Hematopoietic multipotent progenitor cell treated with erythropoietin and hydrocortisone succinate and interleukin-3 and kit ligand, for 17 days (in vitro differentiated cells): ENCODE data around the gene BMPR1B.

Experiments
- DNase-seq: peaks from one replicate; pipeline ENCODE4 v3.0.0-alpha.2; 2015; ENCODE audit warnings: low spot score

BMPR1B gene

GRCh38 chr4:94912606-94913005, 154.9 kb downstream of the BMPR1B start:
- no peak for DNase-seq

GRCh38 chr4:94913316-94913715, 155.6 kb downstream of the BMPR1B start:
- no peak for DNase-seq

GRCh38 chr4:94917146-94917545, 159.4 kb downstream of the BMPR1B start:
- no peak for DNase-seq

- DNase-seq, result no peak
Observed at GRCh38 chr4:94918543-94918942, 160.8 kb downstream of the BMPR1B start.

GRCh38 chr4:94920369-94920768, 162.6 kb downstream of the BMPR1B start:
- no peak for DNase-seq

GRCh38 chr4:94924566-94924965, 166.8 kb downstream of the BMPR1B start:
- DNase-seq, result no peak

- no peak for DNase-seq
Observed at GRCh38 chr4:94925764-94926347, 168.1 kb downstream of the BMPR1B start.

GRCh38 chr4:94926936-94927335, 169.2 kb downstream of the BMPR1B start:
- DNase-seq, result no peak

GRCh38 chr4:94927696-94928095, 169.9 kb downstream of the BMPR1B start:
- no peak for DNase-seq

GRCh38 chr4:94929696-94930095, 171.9 kb downstream of the BMPR1B start:
- no peak for DNase-seq

GRCh38 chr4:94931626-94932025, 173.9 kb downstream of the BMPR1B start:
- DNase-seq, result no peak

GRCh38 chr4:94932366-94932765, 174.6 kb downstream of the BMPR1B start:
- DNase-seq, result no peak

GRCh38 chr4:94933799-94934198, 176.0 kb downstream of the BMPR1B start:
- no peak for DNase-seq

GRCh38 chr4:94934201-94934600, 176.4 kb downstream of the BMPR1B start:
- DNase-seq, result no peak

GRCh38 chr4:94934864-94935263, 177.1 kb downstream of the BMPR1B start:
- DNase-seq, result no peak

- no peak for DNase-seq
Observed at GRCh38 chr4:94936854-94937253, 179.1 kb downstream of the BMPR1B start.

- DNase-seq, result no peak
Observed at GRCh38 chr4:94939791-94940519, 182.2 kb downstream of the BMPR1B start.

GRCh38 chr4:94940520-94940908, 182.8 kb downstream of the BMPR1B start:
- no peak for DNase-seq

GRCh38 chr4:94941706-94942105, 184.0 kb downstream of the BMPR1B start:
- DNase-seq, result no peak

GRCh38 chr4:94944726-94945125, 187.0 kb downstream of the BMPR1B start:
- DNase-seq, result no peak

- DNase-seq, result no peak
Observed at GRCh38 chr4:94947681-94948108, 189.9 kb downstream of the BMPR1B start.

GRCh38 chr4:94954251-94954650, 196.5 kb downstream of the BMPR1B start:
- no peak for DNase-seq

- no peak for DNase-seq
Observed at GRCh38 chr4:94957030-94957429, 199.3 kb downstream of the BMPR1B start.

- DNase-seq, result no peak
Observed at GRCh38 chr4:94959307-94959706, 201.6 kb downstream of the BMPR1B start.
